Stimulated activated CD4-positive, alpha-beta T cell treated with anti-CD3 and anti-CD28 coated beads, Interleukin-2, amount 100 ng/mL, for 24 hours (primary cell): ENCODE results near the gene SPC25.

Experiments used
- DNase-seq, 2 donors: peaks; one replicate each; pipeline ENCODE4 v3.0.0-alpha.2; 2020

The SPC25 gene

GRCh38 chr2:168835969-168836368, 54.3 kb downstream of the SPC25 start:
- DNase-seq: no peak

- DNase-seq: no peak
These were observed 58.6 kb downstream of the SPC25 start for GRCh38 chr2:168831662-168832061.

- no peak for DNase-seq
These were observed 59.3 kb downstream of the SPC25 start for GRCh38 chr2:168830958-168831357.

GRCh38 chr2:168825126-168825525, 65.1 kb downstream of the SPC25 start:
- no peak for DNase-seq

GRCh38 chr2:168821992-168822391, 68.2 kb downstream of the SPC25 start:
- DNase-seq: no peak

GRCh38 chr2:168821577-168821976, 68.7 kb downstream of the SPC25 start:
- DNase-seq: no peak
